ENCODE results near the gene ITGA11. TPM values are rescaled to one million over a fixed set of nuclear protein-coding genes. Genes with fewer than 3 reads are reported as not detected.
A peak's percentile ranks its signal among the peaks of the same experiment; 100 is the strongest.

Gene ITGA11
- total and polyA plus RNA-seq, 2 of the 13 experiments (the other 11 are each of a cell fraction or from before 2014, with no cell fraction given) = not detected

DNA sequence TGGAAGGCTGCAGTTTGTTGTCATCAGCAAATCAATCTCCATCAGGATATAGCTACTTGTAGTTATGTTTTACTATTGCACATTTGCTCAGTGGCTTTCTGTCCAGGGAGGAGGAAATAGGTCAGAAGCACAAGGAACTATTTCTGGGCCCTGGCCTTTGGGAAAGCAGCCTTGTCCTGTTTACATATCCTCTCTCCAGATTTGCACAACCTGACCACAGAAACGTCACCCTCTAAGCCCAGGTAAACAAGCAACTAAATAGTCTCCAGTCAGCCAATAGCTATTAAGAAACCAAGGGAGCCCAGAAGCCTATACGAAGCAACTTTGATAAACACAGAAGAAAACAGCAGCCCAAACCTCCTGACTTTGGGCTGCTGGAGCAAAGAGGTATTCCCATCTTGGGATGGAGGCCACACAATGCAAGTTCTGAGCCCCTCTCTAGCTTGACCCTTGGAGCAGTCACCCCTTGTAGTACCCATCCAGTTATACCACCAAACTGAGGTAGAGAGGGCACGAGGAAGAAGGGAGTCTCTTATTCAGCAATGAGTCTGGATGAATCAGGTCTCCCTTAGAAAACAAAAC is 156.7 kb downstream of the ITGA11 start (continued):
- TF ChIP-seq DPF2 (CRISPR knock-in tag; IDR thresholded peaks at IDR 0.05; ENCODE audit: borderline replicate concordance, low read depth) = no peak
- no peak for TF ChIP-seq PAX8 (CRISPR knock-in tag; IDR thresholded peaks at IDR 0.05; ENCODE audit: borderline replicate concordance)
- TF ChIP-seq NCOA2 (CRISPR knock-in tag; IDR thresholded peaks at IDR 0.05) = 0 out of 2 replicates have a peak, but pooled peaks have one; percentile 18
- no peak for TF ChIP-seq ZNF619 (CRISPR knock-in tag; IDR thresholded peaks at IDR 0.05)
- TF ChIP-seq, protein P1, sequence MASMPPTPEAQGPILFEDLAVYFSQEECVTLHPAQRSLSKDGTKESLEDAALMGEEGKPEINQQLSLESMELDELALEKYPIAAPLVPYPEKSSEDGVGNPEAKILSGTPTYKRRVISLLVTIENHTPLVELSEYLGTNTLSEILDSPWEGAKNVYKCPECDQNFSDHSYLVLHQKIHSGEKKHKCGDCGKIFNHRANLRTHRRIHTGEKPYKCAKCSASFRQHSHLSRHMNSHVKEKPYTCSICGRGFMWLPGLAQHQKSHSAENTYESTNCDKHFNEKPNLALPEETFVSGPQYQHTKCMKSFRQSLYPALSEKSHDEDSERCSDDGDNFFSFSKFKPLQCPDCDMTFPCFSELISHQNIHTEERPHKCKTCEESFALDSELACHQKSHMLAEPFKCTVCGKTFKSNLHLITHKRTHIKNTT (CRISPR knock-in tag; IDR thresholded peaks at IDR 0.05) = no peak
- TF ChIP-seq ZNF101 (CRISPR knock-in tag; IDR thresholded peaks at IDR 0.05; ENCODE audit: borderline replicate concordance, low read depth) = no peak
- TF ChIP-seq, protein P2, sequence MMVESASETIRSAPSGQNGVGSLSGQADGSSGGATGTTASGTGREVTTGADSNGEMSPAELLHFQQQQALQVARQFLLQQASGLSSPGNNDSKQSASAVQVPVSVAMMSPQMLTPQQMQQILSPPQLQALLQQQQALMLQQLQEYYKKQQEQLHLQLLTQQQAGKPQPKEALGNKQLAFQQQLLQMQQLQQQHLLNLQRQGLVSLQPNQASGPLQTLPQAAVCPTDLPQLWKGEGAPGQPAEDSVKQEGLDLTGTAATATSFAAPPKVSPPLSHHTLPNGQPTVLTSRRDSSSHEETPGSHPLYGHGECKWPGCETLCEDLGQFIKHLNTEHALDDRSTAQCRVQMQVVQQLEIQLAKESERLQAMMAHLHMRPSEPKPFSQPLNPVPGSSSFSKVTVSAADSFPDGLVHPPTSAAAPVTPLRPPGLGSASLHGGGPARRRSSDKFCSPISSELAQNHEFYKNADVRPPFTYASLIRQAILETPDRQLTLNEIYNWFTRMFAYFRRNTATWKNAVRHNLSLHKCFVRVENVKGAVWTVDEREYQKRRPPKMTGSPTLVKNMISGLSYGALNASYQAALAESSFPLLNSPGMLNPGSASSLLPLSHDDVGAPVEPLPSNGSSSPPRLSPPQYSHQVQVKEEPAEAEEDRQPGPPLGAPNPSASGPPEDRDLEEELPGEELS (CRISPR knock-in tag; IDR thresholded peaks at IDR 0.05) = peak; percentile 78
- TF ChIP-seq NFIC (IDR thresholded peaks at IDR 0.05; ENCODE audit: low read length) = no peak
- no peak for TF ChIP-seq ZSCAN12 (CRISPR knock-in tag; IDR thresholded peaks at IDR 0.05)
- TF ChIP-seq, protein P3, sequence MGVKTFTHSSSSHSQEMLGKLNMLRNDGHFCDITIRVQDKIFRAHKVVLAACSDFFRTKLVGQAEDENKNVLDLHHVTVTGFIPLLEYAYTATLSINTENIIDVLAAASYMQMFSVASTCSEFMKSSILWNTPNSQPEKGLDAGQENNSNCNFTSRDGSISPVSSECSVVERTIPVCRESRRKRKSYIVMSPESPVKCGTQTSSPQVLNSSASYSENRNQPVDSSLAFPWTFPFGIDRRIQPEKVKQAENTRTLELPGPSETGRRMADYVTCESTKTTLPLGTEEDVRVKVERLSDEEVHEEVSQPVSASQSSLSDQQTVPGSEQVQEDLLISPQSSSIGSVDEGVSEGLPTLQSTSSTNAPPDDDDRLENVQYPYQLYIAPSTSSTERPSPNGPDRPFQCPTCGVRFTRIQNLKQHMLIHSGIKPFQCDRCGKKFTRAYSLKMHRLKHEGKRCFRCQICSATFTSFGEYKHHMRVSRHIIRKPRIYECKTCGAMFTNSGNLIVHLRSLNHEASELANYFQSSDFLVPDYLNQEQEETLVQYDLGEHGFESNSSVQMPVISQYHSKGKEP (CRISPR knock-in tag; IDR thresholded peaks at IDR 0.05) = no peak
- no peak for TF ChIP-seq ESRRA (CRISPR knock-in tag; IDR thresholded peaks at IDR 0.05; ENCODE audit: low read depth)
- no peak for TF ChIP-seq JDP2 (CRISPR knock-in tag; IDR thresholded peaks at IDR 0.05; ENCODE audit: borderline replicate concordance)
- no peak for TF ChIP-seq FOXA1 (IDR thresholded peaks at IDR 0.05)
- TF ChIP-seq FOXA1 (CRISPR knock-in tag; IDR thresholded peaks at IDR 0.05) = peak; percentile 81
- TF ChIP-seq U2AF1 (optimal IDR thresholded peaks at IDR 0.05; ENCODE audit: low read depth, low read length) = no peak
- TF ChIP-seq ETV5 (CRISPR knock-in tag; IDR thresholded peaks at IDR 0.05; ENCODE audit: borderline replicate concordance) = peak; percentile 39; the same call in 1 of the 2 replicates
- no peak for TF ChIP-seq NRL (CRISPR knock-in tag; IDR thresholded peaks at IDR 0.05; ENCODE audit: borderline replicate concordance)
- TF ChIP-seq, protein P4, sequence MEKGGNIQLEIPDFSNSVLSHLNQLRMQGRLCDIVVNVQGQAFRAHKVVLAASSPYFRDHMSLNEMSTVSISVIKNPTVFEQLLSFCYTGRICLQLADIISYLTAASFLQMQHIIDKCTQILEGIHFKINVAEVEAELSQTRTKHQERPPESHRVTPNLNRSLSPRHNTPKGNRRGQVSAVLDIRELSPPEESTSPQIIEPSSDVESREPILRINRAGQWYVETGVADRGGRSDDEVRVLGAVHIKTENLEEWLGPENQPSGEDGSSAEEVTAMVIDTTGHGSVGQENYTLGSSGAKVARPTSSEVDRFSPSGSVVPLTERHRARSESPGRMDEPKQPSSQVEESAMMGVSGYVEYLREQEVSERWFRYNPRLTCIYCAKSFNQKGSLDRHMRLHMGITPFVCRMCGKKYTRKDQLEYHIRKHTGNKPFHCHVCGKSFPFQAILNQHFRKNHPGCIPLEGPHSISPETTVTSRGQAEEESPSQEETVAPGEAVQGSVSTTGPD (CRISPR knock-in tag; IDR thresholded peaks at IDR 0.05) = no peak
- no peak for TF ChIP-seq FIP1L1 (IDR thresholded peaks at IDR 0.05; ENCODE audit: borderline replicate concordance, insufficient read depth, low read depth, low read length)
- TF ChIP-seq EHMT2 (IDR thresholded peaks at IDR 0.05; ENCODE audit: borderline replicate concordance, low read depth, low read length) = no peak
- no peak for TF ChIP-seq POLR2AphosphoS5 (IDR thresholded peaks at IDR 0.05; ENCODE audit: low read depth, low read length)
- TF ChIP-seq SMAD1 (CRISPR knock-in tag; IDR thresholded peaks at IDR 0.05; ENCODE audit: borderline replicate concordance, low read depth) = no peak
- TF ChIP-seq CHCHD3 (CRISPR knock-in tag; IDR thresholded peaks at IDR 0.05) = no peak
- no peak for TF ChIP-seq TAF15 (IDR thresholded peaks at IDR 0.05; ENCODE audit: low read depth, low read length, poor library complexity, severe bottlenecking)
- no peak for TF ChIP-seq YEATS4 (CRISPR knock-in tag; IDR thresholded peaks at IDR 0.05; ENCODE audit: borderline replicate concordance)
- no peak for TF ChIP-seq ZNF570 (CRISPR knock-in tag; IDR thresholded peaks at IDR 0.05; ENCODE audit: borderline replicate concordance)
